Bronchial epithelial cell (primary cell): ENCODE measurements around the gene MRPS25. TPM values are rescaled to one million over a fixed set of nuclear protein-coding genes. Genes with fewer than 3 reads are reported as not detected.
A peak's percentile ranks its signal among the peaks of the same experiment; 100 is the strongest.

Source experiments
- DNase-seq: peaks from one replicate; pipeline ENCODE4 v3.0.0-alpha.2; 2010; ENCODE audit warnings: low read depth
- FAIRE-seq: peaks from 2 replicates; lab custom pipeline; 2011; peaks lifted over from hg19 to GRCh38; lab: Jason Lieb, UNC
- H3K27me3 ChIP-seq: 2 replicates; pipeline ENCODE4 v1.5.1; 2011; ENCODE audit warnings: low read length; ENCODE audit not compliant: control insufficient read depth, insufficient read depth
- H3K36me3 ChIP-seq: 2 replicates; pipeline ENCODE4 v1.5.1; 2011; ENCODE audit warnings: low read length; ENCODE audit not compliant: control insufficient read depth, insufficient read depth
- H3K4me3 ChIP-seq: 2 replicates; pipeline ENCODE4 v1.5.1; 2011; ENCODE audit warnings: mild to moderate bottlenecking, low read depth, low read length, control low read depth
- total RNA-seq: library from RNA; depleted of rRNA; stranded (reverse); fragments of >200 nt; gene quantifications from 2 replicates; pipeline ENCODE4 v1.2.1, GENCODE V29; 2014
- TF ChIP-seq, protein P1 (sequence below): IDR thresholded peaks from 2 replicates; pipeline ENCODE4 v1.5.1; 2011; ENCODE audit warnings: mild to moderate bottlenecking, moderate library complexity, low read length, control low read depth, inconsistent platforms; ENCODE audit not compliant: insufficient read depth, severe bottlenecking

Gene MRPS25
- total RNA-seq, 1 donor from 2014 or later = 11.1 TPM

DNA sequence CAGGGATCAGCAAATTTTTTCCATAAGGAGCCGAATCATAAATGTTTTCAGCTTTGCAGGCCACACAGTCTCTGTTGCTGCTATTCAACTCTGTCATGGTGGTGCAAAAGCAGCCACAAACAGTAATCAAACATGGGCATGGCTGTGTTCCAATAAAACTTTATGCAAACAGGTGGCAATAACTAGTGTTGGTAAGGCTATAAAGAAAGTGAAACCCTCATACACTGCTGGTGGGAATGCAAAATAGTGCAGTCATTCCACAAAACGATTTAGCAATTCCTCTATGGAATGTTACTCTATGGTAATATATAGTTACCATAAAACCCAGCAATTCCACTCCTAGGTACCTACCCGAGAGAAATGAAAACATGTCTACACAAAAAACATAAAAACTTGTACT, 14.0 kb upstream of the MRPS25 start:
- Histone ChIP-seq H3K4me3 (no peak overlapping the region), H3K27me3 (no peaks in the 10 kb centered on the region), H3K36me3 (peaks cover 27% of the 10 kb centered on the region)
- TF ChIP-seq, protein P1, sequence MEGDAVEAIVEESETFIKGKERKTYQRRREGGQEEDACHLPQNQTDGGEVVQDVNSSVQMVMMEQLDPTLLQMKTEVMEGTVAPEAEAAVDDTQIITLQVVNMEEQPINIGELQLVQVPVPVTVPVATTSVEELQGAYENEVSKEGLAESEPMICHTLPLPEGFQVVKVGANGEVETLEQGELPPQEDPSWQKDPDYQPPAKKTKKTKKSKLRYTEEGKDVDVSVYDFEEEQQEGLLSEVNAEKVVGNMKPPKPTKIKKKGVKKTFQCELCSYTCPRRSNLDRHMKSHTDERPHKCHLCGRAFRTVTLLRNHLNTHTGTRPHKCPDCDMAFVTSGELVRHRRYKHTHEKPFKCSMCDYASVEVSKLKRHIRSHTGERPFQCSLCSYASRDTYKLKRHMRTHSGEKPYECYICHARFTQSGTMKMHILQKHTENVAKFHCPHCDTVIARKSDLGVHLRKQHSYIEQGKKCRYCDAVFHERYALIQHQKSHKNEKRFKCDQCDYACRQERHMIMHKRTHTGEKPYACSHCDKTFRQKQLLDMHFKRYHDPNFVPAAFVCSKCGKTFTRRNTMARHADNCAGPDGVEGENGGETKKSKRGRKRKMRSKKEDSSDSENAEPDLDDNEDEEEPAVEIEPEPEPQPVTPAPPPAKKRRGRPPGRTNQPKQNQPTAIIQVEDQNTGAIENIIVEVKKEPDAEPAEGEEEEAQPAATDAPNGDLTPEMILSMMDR = no peak
- FAIRE-seq (no peak), DNase-seq (no peak)

DNA sequence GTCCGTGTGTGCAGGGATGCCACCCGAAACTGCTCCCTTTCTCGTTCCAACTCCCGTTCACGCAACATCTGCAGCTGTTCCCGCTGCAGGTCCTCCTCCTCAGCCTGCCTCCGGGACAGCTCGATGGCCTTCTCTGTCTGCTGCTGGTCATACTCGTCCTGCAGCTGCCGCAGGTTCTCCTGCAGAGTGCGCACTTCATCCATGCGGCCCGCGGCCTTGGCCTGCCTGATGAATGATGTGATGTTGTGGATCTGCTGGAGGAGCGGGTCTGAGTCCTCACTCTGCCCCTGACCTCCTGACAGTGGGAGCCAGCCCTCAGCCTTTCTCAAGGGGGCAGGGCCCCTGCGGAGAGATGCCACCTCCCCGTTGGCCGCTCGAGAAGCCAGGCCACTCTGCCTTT, 9.4 kb upstream of the MRPS25 start:
- TF ChIP-seq, protein P1 = no peak
- Histone ChIP-seq H3K27me3 (no peaks in the 10 kb centered on the region), H3K4me3 (no peak overlapping the region), H3K36me3 (peaks cover 22% of the 10 kb centered on the region)
- DNase-seq (no peak), FAIRE-seq (no peak)

DNA sequence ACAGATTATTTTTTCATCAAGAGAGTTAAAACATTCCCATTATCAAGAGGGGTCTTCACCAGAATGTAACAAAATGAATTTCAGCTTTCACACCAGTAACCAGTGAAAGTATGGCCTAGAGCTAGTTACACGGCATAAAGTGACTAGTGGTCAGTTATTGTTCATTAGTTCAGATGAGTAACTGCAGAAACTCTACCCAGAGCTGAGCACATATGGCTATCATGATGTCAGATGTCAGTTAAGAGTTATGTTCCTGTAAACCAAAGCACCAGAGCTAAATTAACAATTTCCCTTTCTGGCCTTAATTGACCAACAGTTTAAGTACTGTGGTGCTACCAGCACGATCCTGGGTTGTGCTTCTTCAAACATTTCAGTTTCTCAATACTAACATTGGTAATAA, 6.6 kb upstream of the MRPS25 start:
- DNase-seq = no peak
- TF ChIP-seq, protein P1 = no peak
- FAIRE-seq = no peak
- Histone ChIP-seq H3K4me3 (no peak overlapping the region), H3K36me3 (peaks cover 13% of the 10 kb centered on the region), H3K27me3 (no peaks in the 10 kb centered on the region)

DNA sequence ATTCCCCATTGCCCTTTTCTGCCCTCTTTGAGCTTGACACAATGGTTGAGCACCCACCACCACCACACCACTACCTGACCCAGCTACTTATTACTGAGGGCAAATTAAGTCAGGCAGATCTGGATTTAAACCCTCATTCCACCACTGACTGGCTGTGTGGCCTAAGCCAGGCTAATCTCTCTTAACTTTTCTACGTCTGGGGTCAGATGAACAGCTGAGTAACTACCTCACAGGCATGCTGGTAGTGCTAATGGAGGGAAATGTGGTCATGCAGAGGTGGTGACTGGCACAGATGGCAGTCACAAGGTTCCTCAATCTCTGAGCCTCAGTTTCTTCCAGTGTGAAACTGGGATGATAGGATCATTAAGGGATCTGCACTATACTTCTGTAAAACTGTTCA, 4.3 kb upstream of the MRPS25 start:
- DNase-seq (no peak), FAIRE-seq (no peak)
- TF ChIP-seq, protein P1 = no peak

DNA sequence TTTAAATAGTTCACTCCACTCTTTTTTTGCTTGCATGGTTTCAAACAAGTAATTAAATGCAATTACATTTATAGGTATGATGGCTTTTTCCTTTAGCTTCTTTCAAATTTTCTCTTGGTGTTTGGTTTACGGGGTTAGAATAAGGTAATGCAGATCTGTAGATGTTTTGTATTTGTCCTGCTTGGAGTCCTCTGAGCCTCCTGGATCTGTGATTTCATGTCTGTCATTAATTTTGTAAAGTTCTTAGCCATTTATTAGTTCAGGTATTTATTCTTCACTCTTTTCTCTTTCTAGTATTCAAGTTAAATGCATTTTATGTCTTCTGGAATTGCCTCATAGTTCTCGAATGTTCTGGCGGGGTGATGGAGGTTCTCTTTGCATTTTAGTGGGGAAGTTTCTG, 1.4 kb upstream of the MRPS25 start:
- no peak overlapping the region for H3K4me3 ChIP-seq
- TF ChIP-seq, protein P1 = no peak
- DNase-seq (no peak), FAIRE-seq (no peak)
- H3K27me3 ChIP-seq = no peaks in the 10 kb centered on the region
- H3K36me3 ChIP-seq = no peaks in the 10 kb centered on the region

More for the DNA sequence above, 4.3 kb upstream of the MRPS25 start:
- Histone ChIP-seq H3K4me3 (no peak overlapping the region), H3K36me3 (peaks cover 6% of the 10 kb centered on the region), H3K27me3 (no peaks in the 10 kb centered on the region)

DNA sequence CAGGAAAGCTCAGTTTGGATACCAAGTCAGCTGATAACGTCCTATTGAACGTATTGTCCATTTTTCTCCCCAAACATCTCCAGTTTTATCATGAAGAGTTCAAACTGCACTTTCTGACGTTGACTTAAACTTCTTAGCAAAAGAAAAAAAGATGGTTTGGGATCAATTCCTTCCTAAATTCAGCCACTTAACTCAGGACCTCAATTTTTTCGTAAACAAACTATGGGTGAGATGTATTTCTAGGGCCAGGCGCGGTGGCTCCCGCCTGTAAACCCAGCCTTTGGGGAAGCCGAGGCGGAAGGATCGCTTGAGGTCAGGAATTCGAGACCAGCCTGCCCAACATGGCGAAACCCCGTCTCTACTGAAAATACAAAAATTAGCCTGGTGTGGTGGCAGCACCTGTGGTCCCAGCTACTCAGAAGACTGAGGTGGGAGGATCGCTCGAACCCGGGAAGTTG, 464 bp upstream of the MRPS25 start:
- TF ChIP-seq, protein P1 = no peak
- no peak for FAIRE-seq
- peak overlapping the region; percentile 97 for H3K4me3 ChIP-seq
- H3K27me3 ChIP-seq = no peaks in the 10 kb centered on the region
- H3K36me3 ChIP-seq = no peaks in the 10 kb centered on the region
- DNase-seq = no peak
